Suprapubic skin (tissue), 4 donors: Measurements from ENCODE around the gene DDB1.

Source experiments
- CTCF ChIP-seq, 2 donors: fragments of 200-600 bp in 1 of 2; fragments of 450-650 bp in 1 of 2; sonication (generic) in 1 of 2; IDR thresholded peaks; one replicate each; pipeline ENCODE4 v1.5.1; 2016 to 2019; ENCODE audit warnings: antibody characterized with exemption in 2 of 2, mild to moderate bottlenecking in 1 of 2, moderate library complexity in 1 of 2
- POLR2A ChIP-seq, 2 donors: fragments of 450-650 bp; IDR thresholded peaks; one replicate each; pipeline ENCODE4 v1.6.1; 2017; ENCODE audit warnings: antibody characterized with exemption in 2 of 2, mild to moderate bottlenecking in 2 of 2, moderate library complexity in 2 of 2
- POLR2AphosphoS5 ChIP-seq, 3 donors: sonication (generic); formaldehyde crosslinking; IDR thresholded peaks; one replicate each; pipeline ENCODE4 v1.6.1; 2017; ENCODE audit warnings: antibody characterized with exemption in 3 of 3

- TF ChIP-seq CTCF (IDR thresholded peaks at IDR 0.05) (no peak), POLR2AphosphoS5 (IDR thresholded peaks at IDR 0.05) (no peak), POLR2A (IDR thresholded peaks at IDR 0.05) (no peak)
Observed at GRCh38 chr11:61265357-61265756, 67.5 kb downstream of the DDB1 start.
